Bronchial epithelial cell (primary cell): ENCODE measurements around the gene TRHDE. TPM values are rescaled to one million over a fixed set of nuclear protein-coding genes. Genes with fewer than 3 reads are reported as not detected.

Experiments used
- DNase-seq: peaks from one replicate; pipeline ENCODE4 v3.0.0-alpha.2; 2010; ENCODE audit warnings: low read depth
- FAIRE-seq: peaks from 2 replicates; lab custom pipeline; 2011; peaks lifted over from hg19 to GRCh38; lab: Jason Lieb, UNC
- H3K27me3 ChIP-seq: 2 replicates; pipeline ENCODE4 v1.5.1; 2011; ENCODE audit warnings: low read length; ENCODE audit not compliant: control insufficient read depth, insufficient read depth
- H3K36me3 ChIP-seq: 2 replicates; pipeline ENCODE4 v1.5.1; 2011; ENCODE audit warnings: low read length; ENCODE audit not compliant: control insufficient read depth, insufficient read depth
- H3K4me3 ChIP-seq: 2 replicates; pipeline ENCODE4 v1.5.1; 2011; ENCODE audit warnings: mild to moderate bottlenecking, low read depth, low read length, control low read depth
- CTCF ChIP-seq: IDR thresholded peaks from 2 replicates; pipeline ENCODE4 v1.5.1; 2011; ENCODE audit warnings: mild to moderate bottlenecking, moderate library complexity, low read length, control low read depth, inconsistent platforms; ENCODE audit not compliant: insufficient read depth, severe bottlenecking
- total RNA-seq: library from RNA; depleted of rRNA; stranded (reverse); fragments of >200 nt; gene quantifications from 2 replicates; pipeline ENCODE4 v1.2.1, GENCODE V29; 2014

The TRHDE gene
- total RNA-seq, 1 donor from 2014 or later = 0.26 TPM

GRCh38 chr12:72275526-72275925 is 3.4 kb downstream of the TRHDE start:
- Histone ChIP-seq H3K27me3 (peaks cover 32% of the 10 kb centered on the region), H3K4me3 (no peak overlapping the region), H3K36me3 (no peaks in the 10 kb centered on the region)
- DNase-seq (no peak), FAIRE-seq (no peak)
- TF ChIP-seq CTCF = no peak

- no peak overlapping the region for H3K4me3 ChIP-seq
- DNase-seq (no peak), FAIRE-seq (no peak)
- peaks cover 28% of the 10 kb centered on the region for H3K27me3 ChIP-seq
- no peak for TF ChIP-seq CTCF
- H3K36me3 ChIP-seq = no peaks in the 10 kb centered on the region
These were observed 4.1 kb downstream of the TRHDE start for GRCh38 chr12:72276181-72276805.

GRCh38 chr12:72277415-72277814 is 5.2 kb downstream of the TRHDE start:
- H3K4me3 ChIP-seq = no peak overlapping the region
- H3K27me3 ChIP-seq = peaks cover 20% of the 10 kb centered on the region
- H3K36me3 ChIP-seq = no peaks in the 10 kb centered on the region
- no peak for TF ChIP-seq CTCF
- DNase-seq = peak; percentile 16
- no peak for FAIRE-seq

- DNase-seq = no peak
- Histone ChIP-seq H3K4me3 (no peak overlapping the region), H3K36me3 (no peaks in the 10 kb centered on the region), H3K27me3 (peaks cover 6% of the 10 kb centered on the region)
- TF ChIP-seq CTCF = no peak
- FAIRE-seq = no peak
These were observed 6.7 kb downstream of the TRHDE start for GRCh38 chr12:72278894-72279293.

GRCh38 chr12:72281126-72281525 is 9.0 kb downstream of the TRHDE start:
- Histone ChIP-seq H3K4me3 (no peak overlapping the region), H3K27me3 (no peaks in the 10 kb centered on the region), H3K36me3 (no peaks in the 10 kb centered on the region)
- DNase-seq (no peak), FAIRE-seq (no peak)
- no peak for TF ChIP-seq CTCF

- no peak for FAIRE-seq
- H3K4me3 ChIP-seq = no peak overlapping the region
- DNase-seq = no peak
- peak; percentile 31 for TF ChIP-seq CTCF
- no peaks in the 10 kb centered on the region for H3K36me3 ChIP-seq
- H3K27me3 ChIP-seq = no peaks in the 10 kb centered on the region
These were observed 10.6 kb downstream of the TRHDE start for GRCh38 chr12:72282721-72283120.
